GM12878 (cell line): ENCODE results near the gene COBLL1. TPM values are rescaled to one million over a fixed set of nuclear protein-coding genes. Genes with fewer than 3 reads are reported as not detected.

Experiments used
- ATAC-seq: fragments of 200-7000 bp; cut with Tn5 transposase; 3 replicates; pipeline ENCODE4 v1.9.1; 2020; ENCODE audit warnings: mild to moderate bottlenecking, moderate library complexity
- BruUV-seq: library from RNA; stranded (reverse); fragments of 400-500 nt; replicated peaks from 2 replicates; lab custom pipeline; 2021; lab: Mats Ljungman, UMichigan
- CTCF ChIA-PET: fragments of 300-600 bp; sonication (Branson Sonifier 250); formaldehyde crosslinking; extraction: SDS; loops from one replicate; lab custom pipeline; 2021; ENCODE audit warnings: inconsistent platforms; lab: Yijun Ruan, JAX
- POLR2A ChIA-PET: fragments of 350-600 bp; formaldehyde crosslinking; extraction: SDS; loops from one replicate; lab custom pipeline; 2021; ENCODE audit warnings: inconsistent platforms; lab: Charles Lee
- RAD21 ChIA-PET: fragments of 300-600 bp; sonication (Branson Sonifier 250); formaldehyde crosslinking; loops from one replicate; lab custom pipeline; 2023; ENCODE audit warnings: antibody characterized with exemption; ENCODE audit not compliant: unreplicated experiment; lab: Charles Lee
- SMC1A ChIA-PET: fragments of 300-600 bp; sonication (Branson Sonifier 250); formaldehyde crosslinking; loops from one replicate; lab custom pipeline; 2023; ENCODE audit not compliant: unreplicated experiment, uncharacterized antibody; lab: Charles Lee
- DNase-seq: peaks from one replicate; pipeline ENCODE4 v3.0.0-alpha.2; 2011; ENCODE audit warnings: low read depth, low spot score
- FAIRE-seq: peaks from 3 replicates; lab custom pipeline; 2011; peaks lifted over from hg19 to GRCh38; lab: Jason Lieb, UNC
- H2AFZ ChIP-seq: 2 replicates; pipeline ENCODE4 v1.6.0; 2011; ENCODE audit warnings: low read depth, low read length, control low read depth; ENCODE audit not compliant: control insufficient read depth
- H3K27ac ChIP-seq: 2 replicates; pipeline ENCODE4 v1.5.1; 2011; ENCODE audit warnings: control low read depth; ENCODE audit not compliant: control insufficient read depth, insufficient read depth
- H3K27me3 ChIP-seq, 2 experiments: replicated peaks in 1 of 2; 2 replicates each; pipeline versions ENCODE4 v1.6.0 to v1.6.1; 2011; ENCODE audit warnings: low read length in 1 of 2; ENCODE audit not compliant: control insufficient read depth in 2 of 2, insufficient read depth in 2 of 2
- H3K36me3 ChIP-seq, 2 experiments: 2 replicates each; pipeline ENCODE4 v1.5.1; 2011; ENCODE audit warnings: low read length in 1 of 2; ENCODE audit not compliant: control insufficient read depth in 2 of 2, insufficient read depth in 2 of 2
- H3K4me1 ChIP-seq: 2 replicates; pipeline ENCODE4 v1.6.1; 2011; ENCODE audit warnings: mild to moderate bottlenecking, low read length, moderate library complexity, mixed read lengths; ENCODE audit not compliant: control insufficient read depth, insufficient read depth
- H3K4me2 ChIP-seq: 2 replicates; pipeline ENCODE4 v1.6.0; 2011; ENCODE audit warnings: control low read depth; ENCODE audit not compliant: control insufficient read depth, insufficient read depth
- H3K4me3 ChIP-seq: fragments of 200-600 bp; sonication (generic); 2 replicates; pipeline ENCODE4 v1.5.1; 2016
- H3K79me2 ChIP-seq: 2 replicates; pipeline ENCODE4 v1.6.0; 2011; ENCODE audit warnings: low read length; ENCODE audit not compliant: control insufficient read depth, insufficient read depth
- H3K9ac ChIP-seq: 2 replicates; pipeline ENCODE4 v1.8.0; 2011; ENCODE audit warnings: low read length, control low read depth, mixed read lengths; ENCODE audit not compliant: control insufficient read depth, insufficient read depth
- H3K9me3 ChIP-seq: replicated peaks from 3 replicates; pipeline ENCODE4 v1.5.1; 2011; ENCODE audit warnings: mild to moderate bottlenecking, low read length; ENCODE audit not compliant: control insufficient read depth, insufficient read depth
- H4K20me1 ChIP-seq: 2 replicates; pipeline ENCODE4 v1.6.0; 2011; ENCODE audit not compliant: control insufficient read depth, insufficient read depth
- CEBPB ChIP-seq, 2 experiments: fragments of 150-350 bp in 1 of 2; IDR thresholded peaks; 2 replicates each; pipeline ENCODE4 v1.6.1; 2012 to 2014; ENCODE audit warnings: low read depth in 2 of 2, low read length in 2 of 2, borderline replicate concordance in 1 of 2, inconsistent platforms in 1 of 2
- FOXM1 ChIP-seq: IDR thresholded peaks from 2 replicates; pipeline ENCODE4 v1.6.1; 2012; ENCODE audit warnings: low read depth, mild to moderate bottlenecking, inconsistent platforms, low read length, moderate library complexity
- GABPA ChIP-seq: IDR thresholded peaks from 2 replicates; pipeline ENCODE4 v1.6.1; 2014; ENCODE audit warnings: antibody characterized with exemption, low read depth, mild to moderate bottlenecking, inconsistent platforms
- RCOR1 ChIP-seq: conservative IDR thresholded peaks from 2 replicates; pipeline ENCODE4 v1.6.1; 2012; ENCODE audit warnings: low read depth, low read length, improper control_type of control experiment
- SMARCA5 ChIP-seq: fragments of 450-650 bp; IDR thresholded peaks from 2 replicates; pipeline ENCODE4 v1.6.1; 2017; ENCODE audit warnings: mild to moderate bottlenecking
- SREBF2 ChIP-seq: IDR thresholded peaks from 2 replicates; pipeline ENCODE4 v1.6.1; 2012; ENCODE audit warnings: mild to moderate bottlenecking, low read length
- WGBS: methylation state at CpG from one replicate; pipeline ENCODE4 v1.1.6; 2016; ENCODE audit warnings: low lambda C conversion rate; ENCODE audit not compliant: insufficient replicate concordance, insufficient coverage; ENCODE audit errors: missing lambda C conversion rate; 5-methylcytosine and 5-hydroxymethylcytosine counted together
- in situ Hi-C: fragments of 300-500 bp; cut with MboI; formaldehyde crosslinking; loops from 9 replicates; pipeline ENCODE4 v1.14.3; 2018; ENCODE audit warnings: mixed read lengths
- intact Hi-C: fragments of 100-400 bp; cut with micrococcal nuclease; formaldehyde crosslinking; loops from one replicate; pipeline ENCODE4 v1.14.2; 2022; ENCODE audit not compliant: unreplicated experiment
- polyA plus RNA-seq, 11 experiments: library from polyadenylated mRNA; depleted of rRNA in 4 of 11; unstranded in 6 of 11; stranded (reverse) in 5 of 11; fragments of >200 nt; fragmentation: Nextera tagmentation in 4 of 11; fragmentation: Illumina TruSeq in 1 of 11; extraction: Ambion mirVana in 4 of 11; extraction: Trizol in 1 of 11; gene quantifications; 1 replicate in 1 of 11; 2 replicates in 10 of 11; pipeline versions ENCODE4 v1.2.1 to v1.2.3, GENCODE V29; 2011 to 2016; ENCODE audit warnings: inconsistent platforms in 2 of 11, missing spikeins in 2 of 11, low read depth in 1 of 11
- total RNA-seq, 4 experiments: library from RNA; depleted of rRNA in 3 of 4; stranded (reverse); fragments of >200 nt in 3 of 4; fragmentation: Illumina TruSeq in 1 of 4; extraction: Trizol in 1 of 4; gene quantifications; 2 replicates each; pipeline versions ENCODE4 v1.2.1 to v1.2.3, GENCODE V29; 2013 to 2021
- TF ChIP-seq, protein P1 (sequence below): fragments of 450-650 bp; IDR thresholded peaks from 2 replicates; pipeline ENCODE4 v1.6.1; 2017; ENCODE audit warnings: borderline replicate concordance

Gene COBLL1
- total and polyA plus RNA-seq, 10 of the 15 experiments (the other 5 are each of a cell fraction or from before 2014, with no cell fraction given) = 0.46 TPM; not detected in 9

DNA sequence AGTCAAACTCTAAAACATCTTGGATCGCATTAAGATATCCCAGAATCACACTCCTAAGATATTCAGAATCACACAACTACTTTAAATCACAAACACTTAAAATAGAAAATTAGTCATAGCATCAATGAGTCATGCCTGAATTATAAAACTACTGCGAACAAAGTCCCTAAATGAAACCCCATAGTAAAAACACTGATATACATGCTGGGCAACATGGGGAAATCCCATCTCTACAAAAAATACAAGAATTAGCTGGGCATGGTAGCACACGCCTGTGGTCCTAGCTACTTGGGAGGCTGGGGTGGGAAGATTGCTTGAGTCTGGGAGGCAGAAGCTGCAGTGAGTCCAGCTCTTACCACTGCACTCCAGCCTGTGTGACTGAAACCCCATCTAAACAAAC lies 101.7 kb downstream of the COBLL1 start:
- H2AFZ ChIP-seq = no peak overlapping the region
- no peaks in the 10 kb centered on the region for H4K20me1 ChIP-seq
- 0% methylated on average over 3 of the region's 3 CpGs for WGBS
- ChIA-PET CTCF (no interaction called here), SMC1A (no interaction called here), POLR2A (no interaction called here), RAD21 (no interaction called here)
- ATAC-seq = peak; percentile 21; the same call in 1 of the 3 replicates
- in situ Hi-C loops (no loop called here), intact Hi-C loops (loop anchor here (5.0 to 10.0 kb wide), 2 partner anchors 252 to 465 kb away; partner anchors contain the start of gene SCN3A)
- no peak for FAIRE-seq
- no peaks in the 10 kb centered on the region; a peak in 1 of 4 replicates for H3K27me3 ChIP-seq
- no peaks in the 10 kb centered on the region for H3K79me2 ChIP-seq
- H3K36me3 ChIP-seq = no peaks in the 10 kb centered on the region
- TF ChIP-seq SREBF2 = no peak
- TF ChIP-seq RCOR1 = no peak
- no peak for TF ChIP-seq SMARCA5
- TF ChIP-seq GABPA = no peak
- TF ChIP-seq, protein P1, sequence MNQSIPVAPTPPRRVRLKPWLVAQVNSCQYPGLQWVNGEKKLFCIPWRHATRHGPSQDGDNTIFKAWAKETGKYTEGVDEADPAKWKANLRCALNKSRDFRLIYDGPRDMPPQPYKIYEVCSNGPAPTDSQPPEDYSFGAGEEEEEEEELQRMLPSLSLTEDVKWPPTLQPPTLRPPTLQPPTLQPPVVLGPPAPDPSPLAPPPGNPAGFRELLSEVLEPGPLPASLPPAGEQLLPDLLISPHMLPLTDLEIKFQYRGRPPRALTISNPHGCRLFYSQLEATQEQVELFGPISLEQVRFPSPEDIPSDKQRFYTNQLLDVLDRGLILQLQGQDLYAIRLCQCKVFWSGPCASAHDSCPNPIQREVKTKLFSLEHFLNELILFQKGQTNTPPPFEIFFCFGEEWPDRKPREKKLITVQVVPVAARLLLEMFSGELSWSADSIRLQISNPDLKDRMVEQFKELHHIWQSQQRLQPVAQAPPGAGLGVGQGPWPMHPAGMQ = no peak
- no peak for TF ChIP-seq CEBPB (IDR thresholded peaks at IDR 0.05; ENCODE audit: borderline replicate concordance in 1 of 2, low read depth in 2 of 2, low read length in 2 of 2)
- TF ChIP-seq FOXM1 = no peak
- no peak overlapping the region for H3K4me2 ChIP-seq
- DNase-seq = no peak
- no peaks in the 10 kb centered on the region for H3K9me3 ChIP-seq
- no peak overlapping the region for H3K4me3 ChIP-seq
- no peak overlapping the region for H3K9ac ChIP-seq
- H3K27ac ChIP-seq = no peak overlapping the region
- no peaks in the 10 kb centered on the region for H3K4me1 ChIP-seq
- no TSS peak for BruUV-seq
